Measurements from ENCODE around the gene KRT79.

KRT79 gene

GRCh38 chr12:52818887-52819420 is 15.2 kb downstream of the KRT79 start:
- H3K4me2 ChIP-seq = no peak overlapping the region
- no peak overlapping the region for H3K4me3 ChIP-seq
- no peaks in the 10 kb centered on the region; a peak in 2 of 22 replicates for H4K20me1 ChIP-seq
- peaks cover 0 to 6% (median 0%) of the 10 kb centered on the region in 10 experiments; a peak in 1 of 20 replicates for H3K4me1 ChIP-seq
- no peaks in the 10 kb centered on the region for H3K9me3 ChIP-seq (replicated peaks in 1 of 11)
- no peak for TF ChIP-seq Cebpa-rat (IDR thresholded peaks at IDR 0.05)
- H3K9ac ChIP-seq = no peak overlapping the region
- H3K27me3 ChIP-seq = no peaks in the 10 kb centered on the region
- H3K27ac ChIP-seq = no peak overlapping the region
- no peaks in the 10 kb centered on the region for H3K36me3 ChIP-seq

- TF ChIP-seq Cebpa-rat (IDR thresholded peaks at IDR 0.05) = no peak
- Histone ChIP-seq H3K9ac (no peak overlapping the region), H3K4me1 (peaks cover 0 to 6% (median 0%) of the 10 kb centered on the region in 10 experiments; a peak in 3 of 20 replicates), H3K36me3 (no peaks in the 10 kb centered on the region), H3K4me3 (no peak overlapping the region), H3K9me3 (replicated peaks in 1 of 11) (no peaks in the 10 kb centered on the region), H3K27me3 (no peaks in the 10 kb centered on the region), H3K27ac (no peak overlapping the region), H4K20me1 (no peaks in the 10 kb centered on the region; a peak in 2 of 22 replicates), H3K4me2 (no peak overlapping the region)
Measured at GRCh38 chr12:52818388-52818787, 15.7 kb downstream of the KRT79 start.

- H4K20me1 ChIP-seq = no peaks in the 10 kb centered on the region; a peak in 2 of 22 replicates
- H3K9me3 ChIP-seq (replicated peaks in 1 of 11) = no peaks in the 10 kb centered on the region
- peaks cover 0 to 6% (median 0%) of the 10 kb centered on the region in 10 experiments; a peak in 6 of 20 replicates for H3K4me1 ChIP-seq
- no peak overlapping the region for H3K4me2 ChIP-seq
- H3K27ac ChIP-seq = no peak overlapping the region
- H3K36me3 ChIP-seq = no peaks in the 10 kb centered on the region
- no peaks in the 10 kb centered on the region for H3K27me3 ChIP-seq
- TF ChIP-seq Cebpa-rat (IDR thresholded peaks at IDR 0.05) = no peak
- no peak overlapping the region for H3K4me3 ChIP-seq
- H3K9ac ChIP-seq = no peak overlapping the region
Measured at GRCh38 chr12:52817699-52818238, 16.3 kb downstream of the KRT79 start.

GRCh38 chr12:52817003-52817698 is 17.0 kb downstream of the KRT79 start:
- Histone ChIP-seq H3K36me3 (no peaks in the 10 kb centered on the region), H3K27ac (no peak overlapping the region), H3K4me3 (no peak overlapping the region), H4K20me1 (no peaks in the 10 kb centered on the region; a peak in 2 of 22 replicates), H3K9me3 (replicated peaks in 1 of 11) (no peaks in the 10 kb centered on the region), H3K4me1 (peaks cover 0 to 10% (median 0%) of the 10 kb centered on the region in 10 experiments; a peak in 6 of 20 replicates), H3K4me2 (no peak overlapping the region), H3K9ac (no peak overlapping the region), H3K27me3 (no peaks in the 10 kb centered on the region)
- no peak for TF ChIP-seq Cebpa-rat (IDR thresholded peaks at IDR 0.05)

GRCh38 chr12:52815676-52816588 is 18.2 kb downstream of the KRT79 start:
- Histone ChIP-seq H3K27ac (no peak overlapping the region), H3K27me3 (no peaks in the 10 kb centered on the region), H3K4me2 (no peak overlapping the region), H3K4me1 (peaks cover 0 to 10% (median 0%) of the 10 kb centered on the region in 10 experiments; a peak in 5 of 20 replicates), H3K4me3 (no peak overlapping the region), H4K20me1 (no peaks in the 10 kb centered on the region; a peak in 2 of 22 replicates), H3K9ac (no peak overlapping the region), H3K9me3 (replicated peaks in 1 of 11) (no peaks in the 10 kb centered on the region), H3K36me3 (no peaks in the 10 kb centered on the region)
- TF ChIP-seq Cebpa-rat (IDR thresholded peaks at IDR 0.05) = no peak

GRCh38 chr12:52815161-52815560 is 18.9 kb downstream of the KRT79 start:
- H3K4me3 ChIP-seq = no peak overlapping the region
- no peak overlapping the region for H3K27ac ChIP-seq
- H3K4me2 ChIP-seq = no peak overlapping the region
- H3K4me1 ChIP-seq = peaks cover 0 to 10% (median 0%) of the 10 kb centered on the region in 10 experiments; a peak in 5 of 20 replicates
- no peak overlapping the region for H3K9ac ChIP-seq
- H3K36me3 ChIP-seq = no peaks in the 10 kb centered on the region
- H3K9me3 ChIP-seq (replicated peaks in 1 of 11) = no peaks in the 10 kb centered on the region
- no peaks in the 10 kb centered on the region for H3K27me3 ChIP-seq
- no peaks in the 10 kb centered on the region; a peak in 2 of 22 replicates for H4K20me1 ChIP-seq
- TF ChIP-seq Cebpa-rat (IDR thresholded peaks at IDR 0.05) = no peak

GRCh38 chr12:52814710-52815155 is 19.4 kb downstream of the KRT79 start:
- no peaks in the 10 kb centered on the region for H3K27me3 ChIP-seq
- H3K4me3 ChIP-seq = no peak overlapping the region

GRCh38 chr12:52813885-52814709 is 20.0 kb downstream of the KRT79 start, which contains the start of gene KRT4:
KRT4 (minus strand) TSS chr12:52814116; CDS start chr12:52814058, 58 bp downstream.
- Histone ChIP-seq H3K36me3 (no peaks in the 10 kb centered on the region), H3K9ac (no peak within 1 kb of the TSS), H3K4me1 (peaks cover 0 to 10% (median 0%) of the 10 kb centered on the region in 10 experiments; a peak in 5 of 20 replicates), H3K9me3 (replicated peaks in 1 of 11) (no peaks in the 10 kb centered on the region), H3K27ac (no peak within 1 kb of the TSS), H4K20me1 (no peaks in the 10 kb centered on the region; a peak in 2 of 22 replicates), H3K27me3 (no peaks in the 10 kb centered on the region), H3K4me3 (no peak within 1 kb of the TSS), H3K4me2 (peak within 1 kb of the TSS in 2 of 11 experiments; percentile 5 to 10; a peak in 1 of 22 replicates)
- TF ChIP-seq Cebpa-rat (IDR thresholded peaks at IDR 0.05) = no peak

More at GRCh38 chr12:52814710-52815155, 19.4 kb downstream of the KRT79 start:
- Histone ChIP-seq H3K9ac (no peak overlapping the region), H3K36me3 (no peaks in the 10 kb centered on the region), H3K4me2 (no peak overlapping the region), H3K4me1 (peaks cover 0 to 10% (median 0%) of the 10 kb centered on the region in 10 experiments; a peak in 5 of 20 replicates), H4K20me1 (no peaks in the 10 kb centered on the region; a peak in 2 of 22 replicates), H3K27ac (no peak overlapping the region), H3K9me3 (replicated peaks in 1 of 11) (no peaks in the 10 kb centered on the region)
- no peak for TF ChIP-seq Cebpa-rat (IDR thresholded peaks at IDR 0.05)
